T-helper 1 cell treated with Interleukin-12 subunit alpha and Interleukin-12 subunit beta and Interleukin-4 antibody, amounts not matched to agents 30 ng/mL and 1 ng/mL, for 36 hours (primary cell): ENCODE measurements around the gene TOMM40L. TPM values are rescaled to one million over a fixed set of nuclear protein-coding genes. Genes with fewer than 3 reads are reported as not detected.
"Not testable (repeated sequence)": the region's sequence is repeated elsewhere in the genome, so short reads cannot be mapped to it uniquely, and the experiment has no call there.

Source experiments
- intact Hi-C: fragments of 100-400 bp; cut with micrococcal nuclease; formaldehyde crosslinking; loops from one replicate; pipeline ENCODE4 v1.15.1; 2024
- total RNA-seq: library from RNA; stranded (reverse); gene quantifications from 2 replicates; pipeline ENCODE4 v1.2.3, GENCODE V29; 2022

Gene TOMM40L
- total RNA-seq, 1 donor from 2014 or later, result 26.4 TPM

GRCh38 chr1:161219078-161219892, 6.6 kb upstream of the TOMM40L start:
- intact Hi-C loops, result no loop called here

DNA sequence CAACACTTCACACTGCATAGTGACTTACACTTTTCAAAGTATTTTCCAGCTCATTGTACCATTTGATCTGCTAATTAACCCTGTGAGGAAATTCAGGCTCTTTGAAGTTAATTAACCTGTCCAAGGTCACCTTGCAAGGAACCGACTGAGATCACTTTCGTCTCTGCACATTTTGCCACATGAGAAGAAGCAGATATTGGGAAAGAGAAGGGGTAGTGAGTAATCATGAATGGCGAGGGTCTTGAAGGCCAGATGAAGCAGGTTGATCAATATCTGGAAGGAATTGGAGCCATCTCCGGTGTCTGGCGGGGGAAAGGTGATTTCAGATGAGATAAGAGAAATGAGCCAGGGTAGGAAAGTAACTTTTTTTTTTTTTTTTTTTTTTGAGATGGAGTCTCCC, 5.9 kb upstream of the TOMM40L start:
- intact Hi-C loops, result loop anchor here (10.0 kb wide), 1 partner anchor 315 kb away; no protein-coding TSS in a partner anchor

DNA sequence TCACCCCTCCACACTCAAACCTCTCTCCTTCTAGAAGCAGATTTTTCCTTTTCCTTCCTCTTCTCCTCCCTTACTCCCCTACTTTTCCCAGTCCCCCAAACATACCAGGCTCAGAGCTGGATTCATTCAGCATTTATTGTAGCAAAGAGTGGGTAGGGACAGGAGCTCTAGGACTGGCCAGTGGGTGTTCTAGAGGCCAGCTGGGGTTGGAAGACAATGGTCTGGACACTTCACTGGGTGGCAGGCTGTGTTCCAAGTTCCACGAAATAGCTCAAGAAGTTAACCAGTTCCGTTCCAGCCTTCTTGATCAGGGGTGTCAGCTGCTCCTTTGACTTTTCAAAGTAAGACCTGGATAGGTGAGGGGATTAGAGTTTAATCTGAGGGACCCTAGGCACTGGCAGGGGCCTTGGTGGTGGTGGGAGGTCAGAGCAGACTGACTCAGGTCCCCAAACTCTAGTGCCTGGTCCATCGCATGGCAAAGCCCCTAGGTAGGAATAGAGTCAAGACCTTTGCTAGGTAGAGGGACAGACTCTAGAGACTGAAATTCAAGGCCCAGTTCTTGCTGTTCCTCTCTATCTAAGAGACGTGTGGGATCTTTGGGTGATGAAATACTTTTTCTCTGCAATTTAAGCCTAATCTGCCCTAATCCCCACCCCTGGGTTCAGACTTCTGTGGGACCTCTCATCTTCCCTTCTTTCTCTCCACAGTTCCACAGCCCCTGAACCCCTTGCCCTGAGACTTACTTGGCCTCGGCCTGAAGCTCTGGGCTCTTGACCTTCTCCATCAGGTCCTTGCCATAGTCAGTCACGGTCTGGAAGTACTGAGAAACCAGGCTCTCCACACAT, 3.5 kb upstream of the TOMM40L start:
- intact Hi-C loops, result loop anchor here (10.0 kb wide), 1 partner anchor 312 kb away; no protein-coding TSS in a partner anchor

GRCh38 chr1:161223805-161224694, 1.8 kb upstream of the TOMM40L start:
- intact Hi-C loops, result loop anchor here (2.0 to 10.0 kb wide), 2 partner anchors 311 to 961 kb away; partner anchors contain the start of gene DCAF8

DNA sequence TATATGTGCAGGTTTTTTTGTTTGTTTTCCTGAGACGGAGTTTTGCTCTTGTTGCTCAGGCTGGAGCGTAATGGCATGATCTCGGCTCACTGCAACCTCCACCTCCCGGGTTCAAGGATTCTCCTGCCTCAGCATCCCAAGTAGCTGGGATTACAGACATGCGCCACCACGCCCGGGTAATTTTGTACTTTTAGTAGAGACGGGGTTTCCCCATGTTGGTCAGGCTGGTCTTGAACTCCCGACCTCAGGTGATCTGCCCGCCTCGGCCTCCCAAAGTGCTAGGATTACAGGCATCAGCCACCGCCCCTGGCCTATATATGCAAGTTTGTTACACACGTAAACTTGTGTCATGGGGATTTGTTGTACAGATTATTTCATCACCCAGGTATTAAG, 1.2 kb upstream of the TOMM40L start:
- intact Hi-C loops, result loop anchor here (1.0 to 10.0 kb wide), 15 partner anchors 14 to 1127 kb away; partner anchors contain the start of genes B4GALT3, CD48, DCAF8 and IGSF8

DNA sequence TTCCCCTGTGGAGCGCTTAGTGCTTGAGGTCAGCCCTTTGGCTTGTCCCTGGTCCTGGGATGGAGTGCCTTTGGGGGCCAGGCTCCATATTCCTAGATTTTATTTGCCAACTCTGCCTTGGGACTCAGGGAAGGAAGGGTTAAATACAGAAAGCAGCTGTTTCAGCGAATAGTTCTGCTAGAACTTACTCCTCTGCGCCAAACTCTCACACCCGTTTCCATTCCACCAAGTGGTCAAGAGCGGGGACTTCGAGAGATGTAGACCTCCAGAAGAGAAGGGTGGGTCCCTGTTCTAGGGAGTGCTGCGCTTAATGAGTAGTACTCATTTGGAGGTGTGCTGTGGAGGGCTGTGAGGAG, 704 bp upstream of the TOMM40L start:
- intact Hi-C loops, result loop anchor here (1.0 to 10.0 kb wide), 15 partner anchors 15 to 1128 kb away; partner anchors contain the start of genes B4GALT3, CD48, DCAF8 and IGSF8

DNA sequence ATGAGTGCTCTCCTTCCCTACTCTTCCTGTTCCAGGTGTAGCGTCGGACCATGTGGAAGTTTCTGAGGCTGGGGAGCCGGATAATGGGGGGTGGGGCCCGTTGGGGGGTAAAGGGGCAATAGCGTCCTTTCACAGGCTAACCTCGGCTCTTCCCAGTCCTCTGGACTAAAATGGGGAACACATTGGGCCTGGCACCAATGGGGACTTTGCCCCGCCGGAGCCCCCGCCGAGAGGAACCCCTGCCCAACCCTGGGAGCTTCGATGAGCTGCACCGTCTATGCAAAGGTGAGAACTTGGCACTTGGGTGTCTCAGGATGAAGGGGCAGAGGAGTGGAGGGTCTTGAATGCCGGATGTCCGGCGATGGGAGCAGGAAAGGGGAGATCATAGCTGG, 456 bp downstream of the TOMM40L start:
- intact Hi-C loops, result loop anchor here (2.0 to 10.0 kb wide), 6 partner anchors 164 to 1129 kb away; partner anchors contain the start of genes CD48, IGSF8 and USF1

GRCh38 chr1:161226759-161227158, 899 bp downstream of the TOMM40L start:
- intact Hi-C loops, result loop anchor here (1.0 to 10.0 kb wide), 11 partner anchors 32 to 1129 kb away; partner anchors contain the start of genes CD48, DEDD, IGSF8 and PCP4L1

DNA sequence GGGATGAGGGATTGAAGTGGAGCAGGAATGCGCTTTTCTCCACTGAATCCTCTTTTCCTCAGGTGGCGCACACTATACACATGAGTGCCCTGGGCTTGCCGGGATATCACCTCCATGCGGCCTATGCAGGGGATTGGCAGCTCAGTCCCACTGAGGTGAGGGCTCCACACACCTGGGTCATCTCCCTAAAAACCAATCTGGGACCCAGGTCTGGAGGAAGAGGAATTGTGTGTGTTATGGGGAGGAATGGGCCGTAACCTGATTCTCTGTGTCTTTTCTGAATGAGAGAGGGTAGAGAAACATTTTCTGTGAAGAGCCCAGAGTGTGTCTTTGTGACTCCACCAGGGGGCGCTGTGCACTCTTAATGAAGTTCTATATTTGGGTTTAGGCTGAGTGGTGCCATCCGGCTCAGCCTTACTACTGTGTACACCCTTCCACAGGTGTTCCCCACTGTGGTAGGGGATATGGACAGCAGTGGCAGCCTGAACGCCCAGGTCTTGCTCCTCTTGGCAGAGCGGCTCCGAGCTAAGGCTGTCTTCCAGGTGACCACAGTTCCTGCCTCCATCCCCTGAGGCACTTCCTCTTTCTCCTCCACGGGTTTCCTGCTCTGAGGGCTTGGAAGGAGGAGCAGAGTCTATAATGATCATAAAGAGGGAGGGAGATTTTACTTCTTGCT, 1.5 kb downstream of the TOMM40L start:
- intact Hi-C loops, result loop anchor here (1.0 to 10.0 kb wide), 11 partner anchors 31 to 1130 kb away; partner anchors contain the start of genes CD48, DEDD, IGSF8 and PCP4L1

DNA sequence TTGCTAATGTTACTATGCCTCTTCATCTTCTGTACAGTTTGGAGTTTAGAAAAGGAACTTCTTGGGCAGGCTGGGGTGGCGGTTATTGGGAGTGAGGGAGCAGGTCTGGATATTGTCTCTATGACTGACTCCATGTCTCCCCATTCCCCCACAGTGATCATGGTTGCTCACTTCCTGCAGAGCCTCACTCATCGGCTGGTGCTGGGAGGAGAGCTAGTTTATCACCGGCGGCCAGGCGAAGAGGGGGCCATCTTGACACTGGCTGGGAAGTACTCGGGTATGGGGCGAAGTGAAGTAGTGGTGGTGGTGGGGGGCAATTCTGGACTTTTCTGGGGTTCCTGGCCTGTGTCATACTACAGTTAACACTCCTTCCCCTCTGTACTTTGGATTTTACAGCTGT, 2.2 kb downstream of the TOMM40L start:
- intact Hi-C loops, result loop anchor here (5.0 to 10.0 kb wide), 5 partner anchors 181 to 1131 kb away; partner anchors contain the start of genes CD48, IGSF8 and USF1

- intact Hi-C loops, result loop anchor here (5.0 to 10.0 kb wide), 5 partner anchors 183 to 1133 kb away; partner anchors contain the start of genes CD48, IGSF8 and USF1
Observed at GRCh38 chr1:161229896-161230295, 4.0 kb downstream of the TOMM40L start.

DNA sequence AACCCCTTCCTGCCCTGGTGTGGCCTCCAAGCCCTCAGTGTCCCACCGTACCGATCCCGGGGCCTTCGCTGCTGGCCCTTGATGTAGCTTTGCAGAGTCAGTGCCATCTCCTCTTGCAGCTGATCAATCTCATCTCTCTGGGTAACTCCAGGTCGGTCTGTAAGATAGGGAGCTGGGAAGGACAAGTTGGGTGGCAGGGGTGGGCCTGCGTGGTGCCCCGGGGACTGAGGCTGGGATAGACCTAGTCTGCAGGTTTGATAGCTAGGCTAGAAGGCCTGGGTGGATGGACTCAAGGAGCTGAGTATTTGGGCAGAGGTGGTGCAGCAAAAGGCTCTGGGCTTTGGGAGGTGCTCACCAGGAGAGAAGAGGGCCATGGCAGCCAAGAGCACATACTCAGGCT, 4.9 kb downstream of the TOMM40L start:
- intact Hi-C loops, result no loop called here

DNA sequence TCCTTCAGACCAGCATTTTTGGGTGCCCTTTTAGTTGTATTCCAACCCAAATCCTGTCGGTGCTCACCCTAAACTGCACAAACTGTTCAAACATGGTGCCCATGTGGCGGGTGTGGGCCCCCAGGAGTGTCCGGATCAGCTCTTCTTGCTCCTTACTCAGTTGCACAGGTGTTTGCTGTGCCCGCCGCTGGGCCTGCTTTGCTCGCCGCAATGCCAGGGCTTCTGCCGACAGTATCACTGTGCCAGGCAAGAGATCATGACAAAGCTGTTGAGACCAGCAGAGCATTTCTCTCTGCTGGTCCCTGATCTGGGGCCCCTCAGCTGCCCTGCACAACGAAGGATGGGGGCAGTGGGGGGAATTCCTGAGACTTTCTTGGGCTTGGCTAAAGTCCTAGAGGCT, 7.2 kb downstream of the TOMM40L start:
- intact Hi-C loops, result no loop called here

DNA sequence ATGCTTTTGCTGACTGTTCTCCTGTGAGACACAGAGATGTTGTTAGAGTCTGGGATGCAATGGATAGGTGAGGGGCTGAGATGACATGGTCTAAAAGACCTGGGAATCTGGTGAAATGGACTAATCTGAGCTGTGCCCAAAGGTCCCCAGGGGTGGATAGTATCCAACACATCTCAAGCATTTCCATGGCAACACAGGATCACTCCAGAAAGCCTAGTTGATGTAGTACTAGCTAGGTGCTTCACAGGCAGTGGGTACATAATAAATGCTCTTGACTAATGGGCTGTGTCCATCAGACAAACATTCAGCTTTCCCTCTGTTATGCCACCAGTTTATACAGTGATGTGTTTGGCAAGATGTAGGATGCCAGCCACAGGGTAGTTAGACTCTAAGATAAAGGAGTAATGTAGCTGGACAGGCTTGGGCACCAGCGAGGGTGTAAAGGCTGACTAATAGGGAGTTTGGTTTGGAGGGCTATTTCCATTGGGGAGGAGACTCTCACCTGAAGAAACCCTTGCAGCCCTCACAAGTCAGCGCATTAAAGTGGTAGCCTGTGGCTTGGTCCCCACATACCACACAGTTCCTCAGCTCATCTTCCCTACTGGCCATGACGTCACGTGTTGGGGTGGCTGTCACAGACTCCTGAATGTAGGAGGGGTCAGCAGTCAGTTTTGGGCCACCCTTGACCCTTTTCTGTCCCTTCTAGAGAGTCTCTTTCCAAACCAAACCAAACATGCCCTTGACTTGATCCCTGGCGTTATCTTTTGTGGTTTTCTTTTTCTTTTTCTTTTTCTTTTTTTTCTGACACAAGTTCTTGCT, 10.3 kb downstream of the TOMM40L start:
- intact Hi-C loops, result no loop called here

GRCh38 chr1:161238039-161238473, 12.2 kb downstream of the TOMM40L start, which contains the start of gene NR1I3:
Gene NR1I3 (minus strand): TSS chr1:161238203. CDS start chr1:161236565, 1,638 bp downstream.
- intact Hi-C loops, result no loop called here

DNA sequence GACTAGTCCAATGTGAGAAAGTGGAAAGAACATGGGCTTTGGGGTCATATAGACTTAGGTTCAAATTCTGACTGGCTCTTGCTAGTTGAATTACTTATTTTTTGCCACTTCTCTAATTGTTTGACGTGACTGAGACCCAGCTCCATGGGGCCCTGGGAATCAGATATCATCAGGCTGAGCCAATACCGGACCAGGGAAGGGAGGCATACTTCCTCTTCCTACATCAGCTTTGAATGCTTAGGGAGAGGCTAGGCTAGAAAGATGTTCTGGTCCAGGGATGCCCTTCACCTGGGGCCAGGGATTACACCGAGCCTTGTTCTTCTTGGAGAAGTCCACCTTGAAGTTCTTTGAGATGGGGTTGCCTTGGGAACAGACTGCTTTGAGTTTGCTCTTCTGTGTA, 15.8 kb downstream of the TOMM40L start:
- intact Hi-C loops, result no loop called here

DNA sequence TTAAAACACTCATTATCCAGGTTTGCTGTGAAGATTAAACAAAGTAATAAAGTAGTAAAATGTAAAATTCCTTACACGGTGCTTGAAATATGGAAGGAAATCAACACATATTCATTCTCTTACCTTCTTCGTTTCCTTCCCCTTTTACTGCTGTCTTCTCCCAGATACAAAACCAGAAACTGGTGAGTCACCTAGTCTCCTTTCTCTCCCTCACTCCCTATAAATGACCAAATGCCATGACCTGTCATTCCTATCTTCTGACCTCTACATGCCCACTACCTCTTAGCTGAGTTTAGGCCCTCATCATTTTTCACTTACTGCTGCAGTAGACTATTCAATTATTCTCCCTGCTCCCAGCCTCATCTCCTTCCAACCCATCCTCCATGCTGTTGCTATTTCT, 16.5 kb downstream of the TOMM40L start:
- intact Hi-C loops, result no loop called here

GRCh38 chr1:161244888-161245287, 19.0 kb downstream of the TOMM40L start:
- intact Hi-C loops, result no loop called here

DNA sequence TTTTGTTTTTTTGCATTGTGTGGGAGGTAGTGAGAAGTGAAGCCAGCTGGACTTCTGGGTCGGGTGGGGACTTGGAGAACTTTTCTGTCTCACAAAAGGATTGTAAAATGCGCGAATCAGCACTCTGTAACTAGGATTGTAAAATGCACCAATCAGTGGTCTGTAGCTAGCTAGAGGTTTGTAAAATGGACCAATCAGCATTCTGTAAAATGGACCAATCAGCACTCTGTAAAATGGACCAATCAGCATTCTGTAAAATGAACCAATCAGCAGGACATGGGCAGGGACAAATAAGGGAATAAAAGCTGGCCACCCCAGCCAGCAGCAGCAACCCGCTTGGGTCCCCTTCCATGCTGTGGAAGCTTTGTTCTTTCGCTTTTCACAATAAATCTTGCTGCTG, 24.2 kb downstream of the TOMM40L start:
- intact Hi-C loops, result not testable (repeated sequence)
